ENCODE data around the gene STMN3.

The STMN3 gene

GRCh38 chr20:63699466-63700198, 46.4 kb upstream of the STMN3 start:
- ChIA-PET POLR2A (ENCODE audit: low non-redundant PET) (interaction anchor here (1.1 to 1.5 kb wide), 2 partner anchors 17 to 161 kb away, joined by 3 to 8 read pairs; no protein-coding TSS in a partner anchor), CTCF (interaction anchor here (0.5 to 1.3 kb wide), 6 partner anchors 38 to 274 kb away, joined by 3 to 7 read pairs (median 4); no protein-coding TSS in a partner anchor)
- H3K27ac ChIP-seq, result peak overlapping the region; percentile 97
- TF ChIP-seq CTCF (conservative IDR thresholded peaks at IDR 0.05; ENCODE audit: low read depth), result no peak
- no peak for DNase-seq (ENCODE audit: low spot score)

- no peak for TF ChIP-seq CTCF (conservative IDR thresholded peaks at IDR 0.05; ENCODE audit: low read depth)
- DNase-seq (ENCODE audit: low spot score), result peak; percentile 96
- H3K27ac ChIP-seq, result peak overlapping the region; percentile 97
- ChIA-PET CTCF (interaction anchor here (0.5 to 1.3 kb wide), 10 partner anchors 16 to 275 kb away, joined by 3 to 7 read pairs (median 4); no protein-coding TSS in a partner anchor), POLR2A (ENCODE audit: low non-redundant PET) (interaction anchor here (0.5 to 1.5 kb wide), 6 partner anchors 12 to 965 kb away, joined by 3 to 8 read pairs (median 3); partner anchors contain the start of gene RTEL1)
Observed at GRCh38 chr20:63698739-63699465, 45.7 kb upstream of the STMN3 start.

GRCh38 chr20:63697868-63698545, 44.8 kb upstream of the STMN3 start:
- H3K27ac ChIP-seq, result peak overlapping the region; percentile 97
- DNase-seq (ENCODE audit: low spot score), result no peak
- ChIA-PET CTCF (interaction anchor here (0.6 to 1.4 kb wide), 4 partner anchors 56 to 191 kb away, joined by 3 to 7 read pairs (median 3); partner anchors contain the start of gene PTK6), POLR2A (ENCODE audit: low non-redundant PET) (interaction anchor here (0.5 to 0.8 kb wide), 2 partner anchors 11 to 40 kb away, joined by 3 read pairs; partner anchors contain the start of gene RTEL1)
- no peak for TF ChIP-seq CTCF (conservative IDR thresholded peaks at IDR 0.05; ENCODE audit: low read depth)

- H3K27ac ChIP-seq, result peak overlapping the region; percentile 97
- TF ChIP-seq CTCF (conservative IDR thresholded peaks at IDR 0.05; ENCODE audit: low read depth), result no peak; the same call in 1 of the 2 replicates
- ChIA-PET CTCF (interaction anchor here (0.6 to 1.8 kb wide), 3 partner anchors 8 to 190 kb away, joined by 3 to 7 read pairs (median 7); partner anchors contain the start of gene PTK6), POLR2A (ENCODE audit: low non-redundant PET) (interaction anchor here (0.6 to 1.0 kb wide), 2 partner anchors 55 to 176 kb away, joined by 3 to 4 read pairs; no protein-coding TSS in a partner anchor)
- peak; percentile 55 for DNase-seq (ENCODE audit: low spot score)
Observed at GRCh38 chr20:63697357-63697867, 44.2 kb upstream of the STMN3 start.

GRCh38 chr20:63696628-63697356, 43.6 kb upstream of the STMN3 start, which contains the start of gene TNFRSF6B:
TNFRSF6B (plus strand) TSS chr20:63696652; CDS start chr20:63696768, 116 bp downstream.
- H3K27ac ChIP-seq, result peak within 1 kb of the TSS; percentile 97
- POLR2A ChIA-PET (ENCODE audit: low non-redundant PET), result interaction anchor here (0.6 to 1.0 kb wide), 3 partner anchors 10 to 175 kb away, joined by 3 to 4 read pairs (median 4); no protein-coding TSS in a partner anchor
- DNase-seq (ENCODE audit: low spot score), result no peak
- CTCF ChIA-PET, result interaction anchor here (0.6 to 1.8 kb wide), 3 partner anchors 9 to 159 kb away, joined by 3 to 7 read pairs (median 7); partner anchors contain the start of gene PTK6
- peak; percentile 10; the same call in 1 of the 2 replicates for TF ChIP-seq CTCF (conservative IDR thresholded peaks at IDR 0.05; ENCODE audit: low read depth)
